Hepatic stellate cell (primary cell): Measurements from ENCODE around the gene EVPL.
"Not testable (repeated sequence)": the region's sequence is repeated elsewhere in the genome, so short reads cannot be mapped to it uniquely, and the experiment has no call there.

Experiments used
- DNase-seq: peaks from one replicate; pipeline ENCODE4 v3.0.0; 2011; ENCODE audit warnings: low spot score

The EVPL gene

GRCh38 chr17:76048025-76048605 is 21.0 kb upstream of the EVPL start:
- no peak for DNase-seq

GRCh38 chr17:76046064-76046463 is 19.0 kb upstream of the EVPL start:
- no peak for DNase-seq

- DNase-seq: not testable (repeated sequence)
These were observed 17.4 kb upstream of the EVPL start for GRCh38 chr17:76044475-76045007.

- not testable (repeated sequence) for DNase-seq
These were observed 15.8 kb upstream of the EVPL start for GRCh38 chr17:76042868-76043267.

GRCh38 chr17:76040376-76040775 is 13.3 kb upstream of the EVPL start:
- no peak for DNase-seq

- DNase-seq: no peak
These were observed 12.0 kb upstream of the EVPL start for GRCh38 chr17:76039121-76039520.

GRCh38 chr17:76038050-76038449 is 10.9 kb upstream of the EVPL start:
- DNase-seq: no peak

GRCh38 chr17:76036497-76037261 is 9.6 kb upstream of the EVPL start:
- DNase-seq: no peak

GRCh38 chr17:76034428-76035350 is 7.6 kb upstream of the EVPL start:
- no peak for DNase-seq

- no peak for DNase-seq
These were observed 6.0 kb upstream of the EVPL start for GRCh38 chr17:76033139-76033538.

GRCh38 chr17:76032780-76033108 is 5.6 kb upstream of the EVPL start:
- no peak for DNase-seq

- DNase-seq: no peak
These were observed 5.1 kb upstream of the EVPL start for GRCh38 chr17:76032073-76032779.

- DNase-seq: no peak
These were observed 370 bp downstream of the EVPL start for GRCh38 chr17:76026714-76027158.

GRCh38 chr17:76025294-76025693 is 1.8 kb downstream of the EVPL start:
- DNase-seq: no peak

GRCh38 chr17:76024353-76024752 is 2.8 kb downstream of the EVPL start:
- no peak for DNase-seq

- no peak for DNase-seq
These were observed 3.2 kb downstream of the EVPL start for GRCh38 chr17:76023900-76024237.

GRCh38 chr17:76022973-76023899 is 3.9 kb downstream of the EVPL start:
- no peak for DNase-seq

- no peak for DNase-seq
These were observed 4.8 kb downstream of the EVPL start for GRCh38 chr17:76022285-76022684.

GRCh38 chr17:76019833-76020467 is 7.2 kb downstream of the EVPL start:
- no peak for DNase-seq

- no peak for DNase-seq
These were observed 8.3 kb downstream of the EVPL start for GRCh38 chr17:76018801-76019200.

GRCh38 chr17:76018340-76018680 is 8.8 kb downstream of the EVPL start:
- no peak for DNase-seq
